GM18511 (cell line): ENCODE results near the gene DNAH14.
"Not testable (repeated sequence)": the region's sequence is repeated elsewhere in the genome, so short reads cannot be mapped to it uniquely, and the experiment has no call there.

Experiments used
- ATAC-seq: cut with Tn5 transposase; IDR thresholded peaks from one replicate; pipeline ENCODE4 v1.9.1; 2021; ENCODE audit warnings: mild to moderate bottlenecking, moderate library complexity; ENCODE audit not compliant: unreplicated experiment

DNAH14 gene

DNA sequence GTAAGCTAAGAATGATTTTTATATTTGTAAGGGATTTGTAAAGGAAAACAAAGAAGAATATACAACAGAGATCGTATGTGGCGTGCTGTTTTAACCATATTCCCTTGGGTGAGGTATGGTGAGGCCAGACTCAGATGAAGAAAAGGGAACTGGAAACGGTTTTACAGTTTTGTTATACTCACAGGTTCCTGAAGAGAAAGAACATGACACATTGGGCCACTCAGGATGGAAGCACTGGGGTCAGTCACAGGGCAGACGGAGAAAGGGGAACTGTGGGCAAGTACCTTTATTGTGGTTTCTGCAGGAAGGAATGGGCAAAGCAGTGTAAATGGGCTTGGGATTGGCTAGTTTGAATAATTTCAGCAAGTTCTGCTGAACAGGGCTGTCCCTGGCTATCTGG is 321.0 kb downstream of the DNAH14 start:
- ATAC-seq, result peak; percentile 98

DNA sequence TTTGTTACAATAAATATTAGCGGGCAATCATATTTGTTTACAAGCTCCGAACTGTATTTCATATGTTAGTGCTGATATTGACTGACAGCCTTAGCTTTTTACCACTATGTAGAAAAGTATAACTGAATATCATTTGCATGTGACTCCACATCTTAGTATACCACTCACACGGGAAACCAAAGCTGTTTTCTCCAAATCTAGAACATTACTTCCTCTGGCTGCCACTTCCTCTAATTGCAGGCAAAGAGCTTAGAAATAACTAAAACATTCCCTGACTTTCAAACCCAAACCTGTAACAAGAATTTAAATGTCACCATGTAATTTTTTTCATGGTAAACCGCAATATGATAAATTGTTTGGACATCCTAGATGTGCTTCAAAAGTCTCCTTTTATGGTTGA is 323.7 kb downstream of the DNAH14 start:
- ATAC-seq, result no peak

DNA sequence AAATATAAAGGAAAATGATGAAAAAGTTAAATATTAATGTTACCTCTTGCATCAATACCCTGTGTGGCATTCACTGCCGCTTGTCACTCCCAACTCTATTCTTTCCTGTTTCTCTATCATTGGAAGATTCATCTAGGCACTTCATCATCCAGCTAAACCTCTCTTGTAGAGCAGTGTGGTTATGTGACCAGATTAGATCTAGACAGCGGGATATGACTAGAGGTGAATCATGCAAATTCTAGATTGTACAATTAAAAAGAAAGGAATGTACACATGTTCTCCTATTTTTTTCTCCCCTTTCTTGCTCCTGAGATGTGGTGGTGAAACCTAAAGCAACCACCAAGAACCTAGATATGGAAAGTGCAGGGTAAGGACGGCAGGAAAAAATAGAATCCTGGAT is 324.3 kb downstream of the DNAH14 start:
- ATAC-seq, result no peak

DNA sequence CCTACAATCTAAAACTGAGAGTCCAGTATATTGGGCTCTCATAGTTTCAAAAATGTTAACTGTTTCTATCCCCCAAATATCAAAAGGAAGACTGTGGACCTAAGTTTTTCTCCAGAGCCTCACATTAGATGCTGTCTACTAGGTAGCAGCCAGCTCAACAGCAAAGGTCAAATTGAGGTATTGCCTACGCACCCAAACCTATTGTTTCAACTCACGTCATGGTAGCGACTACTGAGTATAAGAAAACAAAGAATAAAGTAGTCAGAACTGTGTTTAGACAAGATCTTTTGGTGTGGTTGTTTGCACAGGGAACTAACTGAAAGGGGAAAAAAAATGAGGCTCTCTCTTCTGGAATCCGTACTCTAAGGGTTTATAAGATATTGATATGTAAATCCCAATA is 325.2 kb downstream of the DNAH14 start:
- ATAC-seq, result no peak

DNA sequence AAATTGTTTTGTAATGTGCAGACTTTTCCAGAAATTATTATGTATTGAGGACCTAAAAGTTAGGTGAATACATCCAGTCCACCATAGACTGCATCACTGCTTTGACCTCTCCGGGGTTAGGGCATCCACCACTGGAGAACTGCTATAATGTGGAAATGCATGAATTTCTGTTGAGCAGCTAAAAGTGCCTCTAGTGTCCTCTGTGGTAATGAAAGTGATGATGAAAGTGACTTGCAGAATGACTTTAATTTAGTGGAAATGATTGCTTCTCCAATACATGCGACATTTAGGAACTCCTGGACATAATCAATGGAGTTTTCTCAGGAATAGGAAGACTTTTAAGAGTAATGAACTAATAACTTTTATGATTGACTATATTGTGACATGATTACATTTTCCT is 327.6 kb downstream of the DNAH14 start:
- no peak for ATAC-seq

DNA sequence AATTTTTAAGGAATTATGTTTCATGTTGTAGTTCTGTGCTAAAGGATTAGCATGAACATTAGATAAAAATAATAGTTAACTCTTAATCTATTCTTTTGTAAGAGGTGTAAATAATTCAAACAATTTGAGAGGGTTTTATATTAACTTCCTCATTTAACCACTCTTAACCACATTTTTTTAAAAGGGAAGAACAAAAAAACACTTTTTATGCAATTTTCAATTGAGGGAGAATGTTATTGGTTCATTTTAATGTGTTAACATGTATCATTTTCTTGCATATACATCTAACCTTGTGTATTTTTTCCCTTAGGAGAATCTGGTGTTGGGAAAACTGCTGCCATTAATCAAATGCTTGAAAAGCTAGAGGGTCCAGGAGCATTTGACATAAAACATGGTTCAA is 329.3 kb downstream of the DNAH14 start:
- ATAC-seq, result no peak

DNA sequence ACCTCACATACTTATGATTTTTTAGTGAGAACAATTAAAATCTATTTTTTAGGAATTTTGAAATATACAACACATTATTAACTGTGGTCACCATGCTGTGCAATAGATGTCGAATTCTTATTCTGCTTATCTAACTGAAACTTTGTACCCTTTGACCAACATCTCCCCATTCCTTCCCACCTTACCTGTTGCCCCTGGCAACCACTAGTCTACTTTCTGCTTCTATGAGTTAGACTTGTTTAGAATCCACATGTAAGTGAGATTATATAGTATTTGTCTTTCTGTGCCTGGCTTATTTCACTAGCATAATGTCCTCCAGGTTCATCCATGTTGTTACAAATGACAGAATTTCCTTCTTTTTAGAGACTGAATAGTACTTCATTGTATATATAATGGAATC is 330.1 kb downstream of the DNAH14 start:
- ATAC-seq, result no peak

DNA sequence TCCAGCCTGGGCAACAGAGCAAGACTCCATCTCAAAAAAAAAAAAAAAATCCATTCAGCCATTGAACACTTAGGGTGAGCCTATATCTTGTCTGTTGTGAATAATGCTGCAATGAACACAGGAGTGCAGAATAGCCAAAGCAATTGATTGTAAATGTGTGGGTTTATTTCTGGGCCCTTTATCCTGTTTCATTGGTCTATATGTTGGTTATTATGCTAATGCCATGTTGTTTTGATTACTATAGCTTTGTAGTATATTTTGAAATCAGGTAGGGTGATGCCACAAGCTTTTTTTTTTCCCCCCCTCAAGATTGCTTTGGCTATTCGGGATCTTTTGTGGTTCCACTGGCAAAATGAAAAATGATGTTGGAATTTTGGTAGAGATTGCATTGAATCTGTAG is 330.8 kb downstream of the DNAH14 start:
- ATAC-seq, result no peak

DNA sequence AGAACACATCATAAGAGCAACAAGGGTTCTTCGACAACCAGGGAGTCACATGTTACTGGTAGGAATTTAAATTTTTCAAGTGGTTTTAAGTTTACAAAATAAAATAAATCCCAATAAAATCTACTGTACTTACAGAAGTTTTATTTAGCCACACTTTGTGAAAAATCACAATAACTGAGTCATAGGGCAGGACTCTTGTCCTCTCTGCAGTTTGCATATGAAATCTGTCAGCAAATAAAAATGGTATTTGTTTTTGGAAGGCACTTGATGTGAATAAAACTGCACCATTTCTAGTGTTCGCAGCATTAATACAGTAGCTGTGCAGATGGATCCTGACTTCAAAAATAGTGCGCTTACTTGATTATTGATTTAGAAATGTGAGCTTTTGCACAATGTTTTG is 348.0 kb downstream of the DNAH14 start:
- no peak for ATAC-seq

DNA sequence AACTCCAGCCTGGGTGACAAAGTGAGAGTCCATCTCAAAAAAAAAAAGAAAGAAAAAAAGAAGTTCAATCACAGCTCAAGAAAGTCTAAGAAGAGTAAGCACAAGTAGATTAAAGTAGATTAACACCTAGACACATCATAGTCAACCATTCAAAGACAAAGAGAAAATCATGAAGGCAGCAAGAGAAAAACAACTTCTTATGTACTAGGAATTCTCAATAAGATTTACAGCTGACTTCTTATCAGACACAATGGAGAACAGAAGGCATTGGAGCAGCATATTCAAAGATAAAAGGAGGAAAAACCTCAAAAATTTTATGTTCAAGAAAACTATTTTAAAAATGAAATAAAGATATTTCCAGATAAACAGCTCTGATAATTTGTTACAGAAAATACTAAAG is 351.1 kb downstream of the DNAH14 start:
- ATAC-seq, result no peak

DNA sequence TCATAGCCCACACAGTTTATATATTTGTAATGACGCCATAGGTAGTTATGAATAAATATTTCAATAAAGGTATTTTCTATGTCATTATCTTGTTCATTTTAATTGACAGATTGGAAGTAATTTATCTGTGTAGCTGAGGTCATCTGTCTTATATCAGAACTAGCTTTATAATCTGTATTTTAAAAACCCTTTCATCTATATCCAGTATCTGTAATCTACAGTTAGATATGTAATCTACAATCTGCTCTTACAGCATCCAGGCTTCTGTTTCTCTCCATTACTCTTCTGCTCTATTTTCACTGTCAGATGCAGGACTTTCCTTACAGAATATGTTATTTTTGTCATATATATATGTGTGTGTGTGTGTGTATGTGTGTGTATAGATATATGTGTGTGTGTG is 360.8 kb downstream of the DNAH14 start:
- no peak for ATAC-seq

DNA sequence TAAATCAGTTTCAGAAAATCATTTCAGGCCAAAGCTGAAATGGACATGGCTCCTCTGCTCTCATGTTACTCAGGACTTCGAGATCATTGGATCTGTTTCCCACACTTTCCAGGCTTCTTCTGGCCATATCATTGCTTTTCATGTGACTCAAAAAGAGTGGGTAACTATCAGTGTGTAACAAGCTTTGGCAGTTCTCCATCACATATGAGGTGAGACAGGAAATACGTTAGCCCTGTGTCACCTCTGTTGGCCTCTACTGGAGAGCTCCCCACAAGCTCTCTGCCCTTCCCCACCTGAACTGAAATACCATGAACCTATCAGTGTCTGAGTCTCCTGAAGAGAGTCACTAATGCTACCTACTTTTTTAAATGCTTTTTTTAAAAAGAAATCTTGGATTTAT is 370.1 kb downstream of the DNAH14 start:
- no peak for ATAC-seq

DNA sequence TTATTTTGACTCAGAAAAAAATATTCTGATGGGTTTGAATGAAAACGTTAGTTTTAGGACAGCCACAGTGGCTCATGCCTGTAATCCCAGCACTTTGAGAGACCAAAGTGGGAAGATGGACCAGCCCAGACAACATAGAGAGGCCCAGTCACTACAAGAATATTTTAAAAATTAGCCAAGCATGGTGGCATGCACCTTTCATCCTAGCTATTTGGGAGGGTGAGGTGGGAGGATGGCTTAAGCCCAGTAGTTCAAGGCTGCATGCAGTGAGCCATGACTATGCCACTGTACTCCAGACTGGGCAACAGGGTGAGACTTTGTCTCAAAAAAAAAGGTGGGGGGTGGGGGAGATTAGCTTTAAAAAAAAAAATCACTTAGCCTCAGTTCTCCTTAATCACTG is 370.9 kb downstream of the DNAH14 start:
- ATAC-seq, result no peak

DNA sequence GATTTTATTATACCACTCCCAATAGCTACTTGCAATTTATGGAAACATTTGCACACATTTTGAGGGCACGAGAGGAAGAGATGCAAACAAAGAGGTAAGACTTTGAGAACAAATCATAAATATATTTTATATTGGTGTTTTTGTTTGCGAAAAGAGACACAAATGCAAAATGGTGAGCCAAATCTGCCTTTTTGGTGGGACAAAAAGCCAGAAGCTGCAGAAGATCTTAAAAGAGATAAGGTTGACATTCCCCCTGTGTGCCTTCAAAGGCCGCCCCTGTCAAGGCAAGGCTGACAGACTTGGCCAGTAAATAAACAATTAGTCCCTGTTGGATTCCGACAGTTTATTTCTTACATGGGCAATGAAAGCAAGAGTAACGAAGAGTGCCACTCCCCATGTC is 375.5 kb downstream of the DNAH14 start:
- ATAC-seq, result no peak

DNA sequence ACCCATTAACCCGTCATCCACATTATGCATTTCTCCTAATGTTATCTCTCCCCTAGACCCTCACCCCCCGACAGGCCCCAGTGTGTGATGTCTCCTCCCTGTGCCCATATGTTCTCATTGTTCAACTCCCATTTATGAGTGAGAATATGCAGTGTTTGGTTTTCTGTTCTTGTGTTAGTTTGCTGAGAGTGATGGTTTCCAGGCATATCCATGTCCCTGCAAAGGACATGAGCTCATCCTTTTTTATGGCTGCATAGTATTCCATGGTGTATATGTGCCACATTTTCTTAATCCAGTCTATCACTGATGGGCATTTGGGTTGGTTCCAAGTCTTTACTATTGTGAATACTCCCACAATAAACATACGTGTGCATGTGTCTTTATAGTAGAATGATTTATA is 381.1 kb downstream of the DNAH14 start:
- ATAC-seq, result not testable (repeated sequence)

DNA sequence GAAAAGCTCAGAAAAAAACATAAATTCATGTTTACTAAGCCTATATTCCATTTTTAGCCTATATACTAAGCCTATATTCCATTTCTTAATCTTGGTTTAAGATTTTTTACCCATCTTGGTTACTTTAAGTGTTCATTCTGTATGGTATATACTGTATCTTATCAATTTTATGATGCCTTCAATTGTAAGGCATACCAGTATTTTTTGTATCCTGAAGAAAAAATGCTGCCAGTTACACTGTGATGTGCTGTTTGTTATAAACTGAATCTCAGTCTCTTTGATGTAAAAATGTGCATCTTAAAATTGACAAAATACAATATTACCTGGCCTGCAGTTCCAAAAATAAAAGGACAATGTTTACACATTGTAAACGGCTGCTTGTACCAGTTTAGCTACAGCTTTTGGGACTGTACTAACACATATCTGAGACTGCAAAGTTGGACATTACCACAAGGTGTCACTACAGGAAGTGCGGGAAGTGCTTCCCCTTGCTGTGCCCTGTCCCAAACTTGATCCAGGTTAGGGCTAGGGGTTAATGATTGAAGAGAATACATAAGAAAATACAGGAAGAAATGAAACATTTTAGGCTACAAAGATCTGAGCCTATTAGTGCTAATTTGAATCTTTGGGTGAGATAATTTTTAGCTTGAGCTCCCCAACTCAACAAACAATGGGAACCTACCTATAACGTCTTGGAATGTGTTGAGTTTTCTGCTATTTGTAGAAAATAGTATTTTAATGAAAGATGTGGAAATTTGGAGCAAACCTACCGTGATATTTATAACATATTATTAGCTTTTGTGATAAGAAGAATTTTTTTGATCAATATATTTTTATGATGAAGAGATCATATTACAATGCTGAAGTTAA is 389.5 kb downstream of the DNAH14 start:
- peak; percentile 95 for ATAC-seq

DNA sequence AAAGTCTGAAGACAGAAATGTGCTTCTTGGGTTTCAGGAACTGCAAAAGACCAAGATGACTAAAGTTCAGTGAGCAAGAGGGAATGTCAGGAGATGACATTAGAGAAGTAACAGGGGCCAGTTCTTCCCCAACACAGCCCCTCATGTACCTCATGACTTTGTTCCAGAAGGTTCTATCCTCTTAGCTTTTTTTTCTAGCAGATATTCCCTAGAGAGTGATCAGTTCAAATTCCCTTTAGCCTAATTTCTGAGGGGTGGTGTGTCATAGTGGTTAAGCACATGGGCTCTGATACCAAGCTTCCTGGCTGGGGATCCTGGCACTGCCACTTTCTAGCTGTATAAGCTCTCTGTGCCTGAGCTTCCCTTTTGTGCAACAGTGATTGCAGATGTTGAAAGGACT is 390.4 kb downstream of the DNAH14 start:
- ATAC-seq, result no peak

DNA sequence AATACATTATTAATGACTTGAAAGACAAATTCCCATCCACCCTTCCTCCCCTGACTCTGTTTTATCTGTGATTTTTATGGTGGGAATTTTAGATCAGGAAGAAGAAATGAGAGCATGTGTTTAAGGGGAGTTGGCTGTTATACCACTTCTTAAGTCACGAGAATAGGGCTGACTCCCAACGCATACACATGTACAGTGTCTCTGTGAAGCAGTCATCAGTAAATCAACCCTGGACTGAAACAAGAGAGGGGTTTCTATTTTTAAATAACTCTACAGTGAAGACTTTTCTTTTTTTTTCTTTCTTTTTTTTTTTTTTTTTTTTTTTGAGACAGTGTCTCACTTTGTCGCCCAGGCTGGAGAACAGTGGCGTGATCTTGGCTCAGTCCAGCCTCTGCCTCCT is 392.3 kb downstream of the DNAH14 start:
- no peak for ATAC-seq

DNA sequence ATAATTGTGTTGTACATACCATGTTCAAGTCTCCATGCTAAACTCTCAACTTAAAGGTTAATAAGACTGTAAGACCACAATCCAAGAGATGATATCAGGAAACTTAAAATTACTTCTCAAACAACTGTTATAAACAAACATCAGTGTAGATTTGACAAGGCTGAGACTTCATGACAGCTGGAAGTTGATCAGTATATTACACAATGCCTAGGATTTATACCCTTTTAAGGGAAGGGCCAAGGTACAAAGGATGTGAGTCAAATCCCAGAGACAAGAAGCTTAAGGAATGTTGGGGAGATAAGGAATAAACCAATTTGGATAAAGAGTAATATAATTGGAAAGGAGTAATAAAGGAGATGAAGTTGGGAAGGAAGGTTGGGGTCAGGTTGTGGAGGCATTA is 399.6 kb downstream of the DNAH14 start:
- no peak for ATAC-seq

DNA sequence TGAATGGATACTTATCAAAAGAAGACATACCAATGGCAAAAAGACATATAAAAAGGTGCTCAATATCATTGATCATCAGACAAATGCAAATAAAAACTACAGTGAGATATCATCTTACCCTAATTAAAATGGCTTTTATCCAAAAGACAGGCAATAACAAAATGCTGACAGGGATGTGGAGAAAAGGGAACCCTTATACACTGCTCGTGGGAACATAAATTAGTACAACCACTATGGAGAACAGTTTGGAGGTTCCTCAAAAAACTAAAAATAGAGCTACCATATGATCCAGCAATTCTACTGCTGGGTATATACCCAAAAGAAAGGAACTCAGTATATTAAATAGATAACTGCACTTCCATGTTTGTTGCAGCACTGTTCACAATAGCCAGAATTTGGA is 400.5 kb downstream of the DNAH14 start:
- ATAC-seq, result not testable (repeated sequence)

DNA sequence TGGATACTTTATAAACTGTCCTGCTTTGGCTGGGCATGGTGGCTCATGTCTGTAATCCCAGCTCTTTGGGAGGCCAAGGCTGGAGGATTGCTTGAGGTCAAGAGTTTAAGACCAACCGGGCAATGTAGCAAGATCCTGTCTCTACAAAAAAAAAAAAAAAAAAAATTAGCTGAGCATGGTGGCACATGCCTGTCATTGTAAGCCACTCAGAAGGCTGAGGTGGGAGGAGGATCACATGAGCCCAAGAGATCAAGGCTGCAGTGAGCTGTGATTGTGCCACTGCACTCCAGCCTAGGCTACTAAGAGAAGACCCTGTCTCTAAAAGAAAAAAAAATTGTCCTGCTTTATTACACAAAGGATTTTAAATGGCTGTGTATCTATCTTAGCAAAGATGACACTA is 403.2 kb downstream of the DNAH14 start:
- ATAC-seq, result no peak

DNA sequence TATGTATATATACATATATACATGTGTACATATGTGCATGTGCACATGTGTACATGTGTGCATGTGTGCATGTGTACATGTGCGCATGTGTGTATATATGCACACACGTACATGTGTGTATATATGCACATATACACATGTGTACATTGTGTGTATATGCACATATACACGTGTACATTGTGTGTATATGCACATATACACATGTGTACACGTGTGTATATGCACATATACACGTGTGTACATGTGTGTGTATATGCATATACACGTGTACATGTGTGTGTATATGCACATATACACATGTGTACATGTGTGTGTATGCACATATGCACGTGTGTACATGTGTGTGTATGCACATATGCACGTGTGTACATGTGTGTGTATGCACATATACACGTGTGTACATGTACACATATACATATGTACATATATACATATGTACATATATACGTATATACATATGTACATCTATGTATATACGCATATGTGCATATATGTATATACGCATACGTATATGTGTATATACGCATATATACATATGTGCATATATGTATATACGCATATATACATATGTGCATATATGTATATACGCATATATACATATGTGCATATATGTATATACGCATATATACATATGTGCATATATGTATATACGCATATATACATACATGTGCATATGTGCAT is 405.8 kb downstream of the DNAH14 start:
- not testable (repeated sequence) for ATAC-seq

DNA sequence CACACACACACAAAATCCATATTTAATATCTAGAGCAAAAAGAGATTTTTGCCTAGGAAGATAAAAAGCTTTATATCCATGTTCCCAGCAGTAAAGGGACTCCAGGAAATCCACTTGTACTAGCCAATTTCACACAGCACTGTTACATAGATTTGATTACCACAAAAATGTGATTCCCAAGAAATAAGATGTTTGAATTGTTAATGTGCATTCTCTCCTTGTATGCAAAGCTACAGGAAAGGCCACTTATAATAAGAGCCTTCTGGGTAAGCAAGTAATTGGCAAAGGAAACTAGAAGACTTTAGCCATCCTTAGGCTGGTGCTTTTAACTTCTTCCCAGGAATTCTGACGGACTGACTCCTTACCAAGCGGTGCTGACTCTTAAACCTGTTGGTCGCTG is 409.1 kb downstream of the DNAH14 start:
- no peak for ATAC-seq
